Left hindlimb (tissue), 1 donor: Measurements from ENCODE around the gene SLC12A8.
"Not testable (repeated sequence)": the region's sequence is repeated elsewhere in the genome, so short reads cannot be mapped to it uniquely, and the experiment has no call there.

Experiments
- DNase-seq: peaks from one replicate; pipeline ENCODE4 v3.0.0-alpha.2; 2018

SLC12A8 gene

GRCh38 chr3:125109536-125109925 lies 103.0 kb downstream of the SLC12A8 start:
- DNase-seq: no peak

DNA sequence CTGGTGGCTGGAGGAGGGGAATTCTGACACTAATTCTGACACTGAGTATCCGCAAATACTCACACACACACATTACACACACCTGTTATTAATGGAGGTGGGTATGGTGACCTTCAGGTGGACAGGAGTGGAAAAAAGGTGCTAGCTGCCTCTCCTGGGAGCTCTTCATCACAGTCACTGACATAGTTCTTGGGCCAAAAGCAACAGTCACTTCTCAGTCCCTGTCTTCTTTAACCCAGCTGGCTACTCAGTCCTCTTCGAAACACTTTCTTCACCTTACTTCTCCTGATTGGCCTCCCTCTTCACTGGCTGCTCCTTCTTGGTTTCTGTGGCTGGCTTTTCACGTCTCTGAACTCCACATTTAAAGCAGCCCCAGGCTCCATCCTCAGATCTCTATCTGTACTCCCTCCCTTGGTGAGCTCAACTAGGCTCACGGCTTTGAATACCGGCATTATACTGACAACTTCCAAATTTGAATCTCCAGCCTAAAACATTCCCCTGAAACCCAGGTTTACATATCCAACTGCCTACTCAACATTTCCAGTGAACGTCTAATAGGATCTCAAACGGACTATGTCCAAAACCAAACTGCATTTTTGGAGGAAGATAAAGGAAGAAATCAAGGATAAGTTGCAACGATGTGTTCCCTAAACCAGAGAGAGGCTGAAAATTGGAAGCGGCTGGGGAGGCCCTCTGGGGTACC lies 103.6 kb downstream of the SLC12A8 start:
- no peak for DNase-seq

DNA sequence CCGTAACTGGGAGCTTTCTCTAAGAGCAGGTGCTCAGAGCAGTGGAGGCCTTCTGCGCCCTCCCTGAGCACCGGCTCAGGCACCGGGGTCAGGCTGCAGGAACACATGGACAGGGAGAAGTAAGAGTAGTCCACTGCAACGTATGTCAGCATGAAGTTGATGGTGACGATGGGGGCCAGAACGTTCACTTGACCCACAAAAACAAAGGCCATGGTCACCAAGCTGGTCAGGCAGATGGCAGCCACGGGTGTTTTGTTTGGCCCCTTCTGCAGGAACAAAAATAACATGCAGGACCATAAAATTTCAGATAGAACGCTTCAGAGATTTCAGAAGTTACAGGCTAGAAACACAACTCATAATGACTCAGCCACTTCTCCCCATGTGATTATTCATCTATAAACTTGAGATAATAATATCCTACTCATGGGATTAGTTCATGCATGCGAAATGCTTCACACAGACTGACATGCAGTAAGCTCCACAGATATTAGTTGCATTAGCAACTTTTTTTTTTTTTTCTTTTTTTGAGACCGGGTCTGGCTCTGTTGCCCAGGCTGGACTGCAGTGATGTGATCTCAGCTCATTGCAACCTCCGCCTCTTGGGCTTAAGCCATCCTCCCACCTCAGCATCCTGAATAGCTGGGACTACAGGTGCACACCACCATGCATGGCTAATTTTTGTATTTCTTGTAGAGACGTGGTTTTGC lies 104.5 kb downstream of the SLC12A8 start:
- DNase-seq: no peak

- DNase-seq: no peak
These were observed 105.2 kb downstream of the SLC12A8 start for GRCh38 chr3:125107363-125107762.

DNA sequence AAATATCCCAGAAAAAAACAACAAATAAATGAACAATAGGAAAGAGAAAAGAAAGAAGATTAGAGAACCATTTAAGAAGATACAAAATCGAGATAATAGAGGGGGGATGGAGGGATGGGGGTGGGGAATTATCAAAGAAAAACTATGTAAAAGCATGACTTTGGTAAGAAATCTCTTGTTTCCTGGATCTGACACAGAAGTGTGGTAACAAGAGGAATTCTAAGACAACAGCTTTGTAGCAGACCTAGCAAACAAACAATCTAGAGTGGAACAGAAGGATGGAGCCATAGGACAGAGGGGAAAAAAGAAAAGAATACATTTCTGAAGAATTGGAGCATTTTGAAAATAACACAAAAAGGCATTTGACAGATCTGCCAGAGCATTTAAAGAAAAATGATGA lies 107.4 kb downstream of the SLC12A8 start:
- no peak for DNase-seq

DNA sequence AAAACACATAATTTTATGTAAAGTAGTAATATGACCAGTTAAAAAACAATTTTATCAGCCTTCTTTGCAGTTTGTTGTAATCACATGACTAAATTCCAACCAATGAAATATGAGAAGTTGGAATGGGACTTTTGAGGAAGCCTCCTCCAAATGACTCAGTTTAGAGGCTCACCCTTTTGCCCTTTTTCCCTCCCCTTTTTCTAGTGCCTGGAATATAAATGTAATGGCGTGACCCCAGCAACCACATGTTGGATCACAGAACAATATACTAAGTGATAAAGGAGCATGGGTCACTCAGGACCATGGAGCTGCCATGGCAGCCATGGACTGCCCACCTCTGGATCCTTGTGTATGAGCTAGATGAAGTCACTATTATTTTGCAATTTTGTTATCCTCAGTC lies 107.9 kb downstream of the SLC12A8 start:
- DNase-seq: no peak

- no peak for DNase-seq
These were observed 109.1 kb downstream of the SLC12A8 start for GRCh38 chr3:125103406-125103805.

DNA sequence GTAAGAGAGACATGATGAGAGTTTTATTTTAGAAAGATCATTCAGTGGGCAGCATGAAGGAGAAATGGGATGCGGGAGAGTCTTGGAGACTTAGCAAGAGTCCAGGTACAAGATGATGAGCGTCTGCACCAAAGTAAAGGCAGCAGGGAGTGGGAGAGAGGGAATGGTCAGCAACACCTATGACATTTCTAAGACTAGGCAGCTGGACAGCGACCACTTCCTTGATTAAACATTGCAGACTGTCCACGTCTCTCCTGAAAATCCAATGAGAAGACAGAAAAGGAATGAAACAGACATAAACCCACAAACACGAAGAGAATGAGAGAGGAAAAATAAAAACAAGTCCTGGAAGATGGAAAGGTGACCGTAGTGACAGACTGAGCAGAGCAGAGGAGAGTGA lies 110.1 kb downstream of the SLC12A8 start:
- no peak for DNase-seq

GRCh38 chr3:125098611-125099291 lies 113.8 kb downstream of the SLC12A8 start:
- DNase-seq: no peak

DNA sequence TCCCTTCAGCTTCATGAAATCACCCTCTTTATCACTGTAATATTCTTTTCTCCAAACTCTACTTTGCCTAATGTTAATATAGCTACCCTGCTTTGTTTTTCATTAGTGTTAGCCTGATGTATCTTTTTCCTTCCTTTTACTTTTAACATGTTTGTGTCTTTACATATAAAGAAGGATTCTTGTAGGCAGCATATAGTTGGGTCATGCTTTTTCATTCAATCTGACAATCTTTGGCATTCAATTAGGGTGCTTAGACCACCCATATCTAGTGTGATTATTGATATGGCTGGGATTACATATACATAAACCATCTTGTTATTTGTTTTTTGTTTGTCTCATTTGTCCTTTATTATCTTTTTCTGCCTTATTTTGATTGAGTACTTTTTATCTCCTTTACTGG lies 121.9 kb downstream of the SLC12A8 start:
- DNase-seq: no peak

DNA sequence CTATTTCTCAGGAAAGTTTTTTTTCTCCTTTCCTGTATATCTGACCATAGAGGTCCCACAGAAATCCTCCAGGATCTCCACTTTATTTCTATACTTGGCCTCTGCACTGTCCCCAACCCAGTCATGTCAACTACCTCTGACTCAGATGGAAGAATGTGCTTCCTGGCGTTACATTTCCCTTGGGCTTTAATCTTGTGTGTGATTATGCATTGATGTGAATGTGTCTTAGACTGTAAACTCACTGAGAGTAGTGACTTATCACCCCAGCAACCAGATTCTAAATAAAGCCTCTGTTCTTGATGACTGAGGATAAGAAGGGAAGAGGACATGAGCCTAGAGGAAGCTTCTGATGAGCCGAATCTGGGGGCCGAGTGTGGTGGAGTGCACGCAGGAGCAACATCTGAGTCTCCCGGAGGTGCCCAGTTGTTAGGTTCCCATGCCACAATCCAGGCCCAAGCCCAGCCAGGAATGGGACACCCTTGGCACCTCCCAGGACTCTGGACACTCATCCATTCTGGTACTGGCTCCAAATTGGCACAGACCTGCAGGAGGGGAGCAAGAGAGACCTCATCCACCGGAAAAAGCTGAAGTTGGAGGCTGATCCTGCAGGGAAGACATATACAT lies 124.7 kb downstream of the SLC12A8 start:
- DNase-seq: no peak

GRCh38 chr3:125085166-125085565 lies 127.4 kb downstream of the SLC12A8 start:
- no peak for DNase-seq

- DNase-seq: no peak
These were observed 128.8 kb downstream of the SLC12A8 start for GRCh38 chr3:125083776-125084175.

DNA sequence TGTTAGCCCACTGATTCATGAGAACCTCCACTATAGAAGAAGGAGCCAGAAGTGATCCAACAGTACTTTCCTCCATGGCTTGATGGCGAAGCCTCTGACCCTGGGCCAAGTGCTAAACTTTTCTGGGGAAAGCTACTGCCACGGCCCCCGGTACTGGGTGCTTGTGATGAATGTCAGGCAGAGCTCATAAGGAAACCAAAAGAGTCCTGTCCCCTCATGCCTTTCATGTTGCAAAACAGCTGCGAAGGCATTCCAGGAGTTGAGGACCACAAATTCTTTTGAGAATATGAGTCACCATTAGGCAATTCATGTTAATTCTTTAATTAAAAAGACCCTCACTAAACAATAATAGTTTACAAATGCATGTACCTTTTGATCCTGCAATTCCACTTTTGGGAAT lies 130.2 kb downstream of the SLC12A8 start:
- not testable (repeated sequence) for DNase-seq

- DNase-seq: no peak
These were observed 132.5 kb downstream of the SLC12A8 start for GRCh38 chr3:125080077-125080476.

- no peak for DNase-seq
These were observed 132.9 kb downstream of the SLC12A8 start for GRCh38 chr3:125079675-125080045.

- DNase-seq: no peak
These were observed 133.4 kb downstream of the SLC12A8 start for GRCh38 chr3:125078951-125079674.

GRCh38 chr3:125077864-125078263 lies 134.7 kb downstream of the SLC12A8 start:
- DNase-seq: no peak

- no peak for DNase-seq
These were observed 136.1 kb downstream of the SLC12A8 start for GRCh38 chr3:125076464-125076863.

DNA sequence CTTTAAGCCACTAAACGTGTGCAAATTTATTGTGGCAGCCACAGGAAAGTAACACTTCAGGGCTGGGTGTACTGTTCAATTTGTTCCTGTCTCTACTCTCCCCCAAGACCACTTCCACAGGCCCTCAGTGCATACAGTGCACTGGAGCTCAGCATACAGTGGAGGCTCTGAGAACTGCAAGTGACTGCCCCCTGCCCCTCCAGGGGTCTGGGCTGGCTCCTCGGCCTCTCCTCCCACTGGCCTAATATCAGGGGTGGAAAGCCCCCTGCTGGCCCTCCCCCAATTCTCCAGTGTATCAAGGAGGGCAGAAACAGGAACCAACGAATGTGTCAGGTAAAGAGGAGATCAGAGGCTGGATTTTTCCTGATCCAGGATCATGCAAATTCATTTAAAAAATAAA lies 136.8 kb downstream of the SLC12A8 start:
- DNase-seq: no peak

DNA sequence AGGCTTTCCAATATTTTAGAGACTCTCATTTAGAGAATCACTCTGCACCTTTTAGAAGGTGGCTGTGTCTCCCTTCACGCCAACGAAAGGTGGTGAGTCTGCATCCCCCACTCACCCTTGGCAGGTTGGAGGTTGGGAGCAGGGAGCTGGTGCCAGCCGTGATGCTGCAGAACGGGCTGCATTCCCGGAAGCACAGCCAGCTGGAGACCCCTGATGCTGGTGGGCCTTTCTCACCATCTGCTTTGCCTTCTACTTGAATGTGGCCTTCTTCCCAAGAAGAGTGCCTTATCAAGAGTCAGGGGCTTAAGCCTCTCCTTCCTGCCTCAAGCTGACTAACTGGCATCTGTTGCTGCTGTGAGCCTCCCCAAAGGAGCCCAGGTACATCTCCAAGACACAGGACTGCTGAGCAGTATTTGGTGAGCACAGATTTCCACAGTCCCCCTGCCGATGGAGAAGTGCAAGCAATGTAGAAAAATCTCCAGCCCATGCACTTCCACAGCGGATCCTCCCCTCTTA lies 139.1 kb downstream of the SLC12A8 start:
- DNase-seq: no peak

GRCh38 chr3:125072749-125073389 lies 139.7 kb downstream of the SLC12A8 start:
- no peak for DNase-seq
